ENCODE results near the gene NKIRAS2.

The NKIRAS2 gene

DNA sequence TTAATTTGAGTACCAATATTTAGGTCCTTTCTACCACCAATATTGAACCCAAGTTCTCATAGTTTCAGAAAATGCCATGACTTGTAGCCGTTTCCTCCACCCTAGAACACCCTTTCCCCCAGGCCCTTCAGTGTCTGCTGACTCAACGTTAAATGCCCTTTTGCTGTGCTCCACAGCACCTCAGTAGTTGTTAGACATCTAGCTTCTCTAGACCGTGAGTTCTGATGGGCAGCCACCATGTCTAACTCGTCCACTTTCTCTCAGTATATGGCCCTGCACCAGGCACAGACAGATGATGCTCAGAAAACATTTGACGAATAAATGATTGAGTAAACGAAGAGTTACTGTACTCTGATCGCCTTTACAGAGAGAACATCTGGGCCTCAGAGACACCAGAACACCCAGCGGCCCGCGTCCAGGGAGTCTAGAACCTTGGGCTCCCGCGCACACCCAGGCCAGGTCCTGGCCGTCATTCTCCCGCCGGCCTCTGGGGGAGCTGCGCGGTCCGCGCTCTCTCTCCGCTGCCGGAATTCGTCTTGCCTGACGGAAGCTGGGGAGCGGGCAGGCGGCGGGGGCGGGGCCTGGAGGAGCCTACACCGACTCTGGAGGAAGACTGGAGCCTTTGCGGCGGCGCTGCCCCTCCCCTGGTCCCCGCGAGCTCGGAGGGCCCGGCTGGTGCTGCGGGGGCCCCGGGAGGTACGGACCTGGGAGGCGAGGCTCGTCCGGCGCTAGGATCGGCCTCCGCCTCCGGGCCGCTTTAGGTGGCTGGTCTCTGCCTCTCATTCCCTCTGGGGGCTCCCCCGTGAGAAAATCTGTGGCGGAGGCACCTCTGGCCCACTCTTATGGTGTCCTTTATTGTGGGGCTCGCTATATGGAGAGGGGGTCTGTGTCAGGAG is at the start of gene NKIRAS2:
Gene NKIRAS2, plus strand, starts transcription at position 582 of the 896 bp plus-strand sequence. CDS start 1,488 bp downstream, outside the sequence.
- DNase-seq: peak; percentile 88

DNA sequence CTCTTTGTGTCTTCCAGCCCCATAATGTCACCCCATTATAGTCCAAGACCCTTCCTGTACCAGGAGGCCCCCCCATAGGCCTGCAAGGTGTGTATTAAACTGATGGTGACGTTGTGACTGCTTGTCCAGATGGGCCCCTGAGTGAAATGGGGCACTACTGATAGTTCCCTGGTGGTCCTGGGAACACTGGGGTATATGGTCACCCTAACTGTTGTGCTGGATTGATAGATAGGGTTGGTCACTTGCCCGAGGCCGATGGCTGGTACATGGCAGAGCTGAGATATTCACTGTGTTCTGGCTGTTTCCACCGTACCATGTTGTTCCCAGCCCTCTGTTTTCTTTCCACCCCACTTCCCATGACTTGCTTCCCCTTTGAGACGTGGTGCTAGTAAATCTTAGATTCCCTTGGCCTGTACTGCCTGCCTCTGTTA is 49.0 kb upstream of the NKIRAS2 start:
- no peak for DNase-seq

DNA sequence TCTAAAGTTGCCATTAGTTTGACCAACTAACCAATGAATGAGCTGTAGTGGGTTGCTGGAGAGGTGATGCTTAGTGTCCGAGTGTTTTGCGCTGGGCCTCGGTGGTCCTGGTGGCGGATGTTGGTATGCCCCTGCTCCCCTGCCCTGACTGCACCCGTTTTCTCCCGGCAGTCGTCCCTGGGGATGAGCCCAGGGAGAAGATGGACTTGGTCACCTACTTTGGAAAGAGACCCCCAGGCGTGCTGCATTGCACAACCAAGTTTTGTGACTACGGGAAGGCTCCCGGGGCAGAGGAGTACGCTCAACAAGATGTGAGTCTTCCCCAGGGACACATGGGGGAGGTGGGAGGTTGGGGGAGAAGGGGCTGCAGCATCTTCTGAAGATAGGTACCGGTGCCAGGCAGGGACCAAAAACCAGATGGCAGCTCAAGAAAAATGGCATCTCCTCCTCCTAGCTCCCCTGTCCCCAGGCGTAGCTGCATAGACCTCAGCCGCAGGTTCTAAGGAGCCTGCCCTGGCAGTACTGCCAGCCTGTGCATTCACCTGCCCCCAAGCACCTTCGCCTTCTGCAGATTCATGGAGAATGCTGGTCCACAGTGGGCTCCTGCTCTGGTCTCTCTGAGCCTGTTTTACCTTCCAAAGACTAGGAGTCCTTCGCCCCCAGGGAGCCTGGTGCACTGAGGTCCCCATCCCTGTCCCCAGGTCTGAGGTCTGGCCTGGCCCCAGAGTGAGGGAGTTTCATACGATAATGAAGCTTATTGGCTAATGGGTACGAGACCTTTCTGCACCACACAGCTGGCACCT is 48.0 kb upstream of the NKIRAS2 start:
- no peak for DNase-seq

DNA sequence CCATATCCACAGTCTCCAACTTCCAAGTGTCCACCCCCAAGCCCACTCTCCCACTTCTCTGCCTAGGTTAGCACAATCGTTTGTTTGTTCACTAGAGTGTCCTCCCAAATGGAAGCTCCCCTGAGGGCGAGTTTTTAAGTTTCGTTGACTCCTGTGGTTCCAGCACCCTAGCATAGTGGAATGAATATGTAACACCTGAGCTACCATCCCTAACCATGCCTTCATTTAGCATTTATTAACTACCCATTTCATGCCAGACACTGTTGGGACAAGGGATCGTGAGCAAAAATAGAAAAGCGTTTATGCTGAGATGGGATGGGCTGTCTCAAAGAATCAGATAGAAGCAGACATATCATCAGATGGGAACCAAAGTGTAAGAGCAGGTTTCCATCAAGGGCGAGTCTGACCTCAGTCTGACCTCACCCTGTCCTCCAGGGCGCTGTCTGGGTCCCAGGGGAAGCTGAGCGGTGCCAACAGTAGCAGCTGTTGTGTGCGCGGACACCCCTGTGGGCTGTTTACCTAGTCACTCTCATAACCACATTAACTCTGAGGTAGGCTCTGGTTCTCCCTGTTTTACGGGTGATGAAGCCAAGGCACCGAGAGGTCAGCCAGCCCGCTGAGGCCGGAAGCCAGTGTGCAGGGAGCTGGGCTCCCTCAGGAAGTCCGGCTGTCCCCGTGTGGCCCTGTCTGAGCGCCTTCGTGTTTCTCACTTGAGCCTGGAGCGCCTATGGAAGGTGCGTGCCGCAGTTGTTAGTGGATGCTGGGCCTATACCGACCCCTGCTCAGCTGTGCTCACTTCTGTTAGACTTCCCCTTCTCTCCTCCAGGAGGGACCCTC is 47.1 kb upstream of the NKIRAS2 start:
- DNase-seq: peak; percentile 47

DNA sequence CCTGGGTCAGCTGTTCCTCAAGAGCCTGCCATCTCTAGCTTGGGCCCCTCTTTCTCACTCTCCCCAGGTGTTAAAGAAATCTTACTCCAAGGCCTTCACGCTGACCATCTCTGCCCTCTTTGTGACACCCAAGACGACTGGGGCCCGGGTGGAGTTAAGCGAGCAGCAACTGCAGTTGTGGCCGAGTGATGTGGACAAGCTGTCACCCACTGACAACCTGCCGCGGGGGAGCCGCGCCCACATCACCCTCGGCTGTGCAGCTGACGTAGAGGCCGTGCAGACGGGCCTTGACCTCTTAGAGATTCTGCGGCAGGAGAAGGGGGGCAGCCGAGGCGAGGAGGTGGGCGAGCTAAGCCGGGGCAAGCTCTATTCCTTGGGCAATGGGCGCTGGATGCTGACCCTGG is 46.5 kb upstream of the NKIRAS2 start:
- DNase-seq: no peak

DNA sequence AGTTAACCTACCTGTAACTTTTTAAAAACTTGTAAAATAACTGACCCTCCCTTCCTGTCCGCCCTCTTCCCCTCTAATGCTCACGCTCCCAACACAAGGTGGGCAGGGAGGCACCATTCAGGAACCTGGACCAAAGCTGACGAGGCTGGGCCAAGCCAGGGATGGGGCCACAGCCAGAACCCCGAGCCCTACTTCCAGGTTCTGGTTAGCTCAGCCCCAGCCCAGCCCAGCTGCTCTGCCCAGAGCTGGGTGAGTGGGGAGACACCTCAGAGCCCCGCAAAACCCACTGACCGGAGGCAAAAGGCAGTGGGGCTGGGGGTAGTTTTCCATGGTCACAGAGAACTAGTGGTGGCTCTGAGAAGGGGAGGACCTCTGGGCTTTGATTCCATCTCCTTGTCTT is 45.9 kb upstream of the NKIRAS2 start:
- DNase-seq: no peak

DNA sequence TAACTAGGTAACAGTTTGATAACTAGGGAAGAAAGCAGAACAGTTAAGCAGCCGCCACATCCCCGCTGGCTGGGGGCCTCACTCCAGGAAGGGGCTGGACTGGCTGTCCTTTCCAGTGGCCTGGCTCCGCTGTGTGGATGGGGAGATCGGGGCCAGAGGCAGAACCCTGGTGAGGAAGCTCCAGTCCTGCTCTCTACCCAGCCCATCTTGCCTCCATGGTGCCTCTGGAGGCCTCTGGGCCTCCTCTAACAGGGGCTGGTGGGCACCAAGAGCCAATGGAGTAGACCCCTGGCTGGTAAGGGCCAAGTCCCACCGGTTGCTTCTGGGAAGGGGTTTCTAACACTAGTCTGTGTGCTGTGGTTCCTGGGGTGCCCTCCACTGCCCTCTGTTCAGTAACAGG is 45.2 kb upstream of the NKIRAS2 start:
- DNase-seq: no peak

DNA sequence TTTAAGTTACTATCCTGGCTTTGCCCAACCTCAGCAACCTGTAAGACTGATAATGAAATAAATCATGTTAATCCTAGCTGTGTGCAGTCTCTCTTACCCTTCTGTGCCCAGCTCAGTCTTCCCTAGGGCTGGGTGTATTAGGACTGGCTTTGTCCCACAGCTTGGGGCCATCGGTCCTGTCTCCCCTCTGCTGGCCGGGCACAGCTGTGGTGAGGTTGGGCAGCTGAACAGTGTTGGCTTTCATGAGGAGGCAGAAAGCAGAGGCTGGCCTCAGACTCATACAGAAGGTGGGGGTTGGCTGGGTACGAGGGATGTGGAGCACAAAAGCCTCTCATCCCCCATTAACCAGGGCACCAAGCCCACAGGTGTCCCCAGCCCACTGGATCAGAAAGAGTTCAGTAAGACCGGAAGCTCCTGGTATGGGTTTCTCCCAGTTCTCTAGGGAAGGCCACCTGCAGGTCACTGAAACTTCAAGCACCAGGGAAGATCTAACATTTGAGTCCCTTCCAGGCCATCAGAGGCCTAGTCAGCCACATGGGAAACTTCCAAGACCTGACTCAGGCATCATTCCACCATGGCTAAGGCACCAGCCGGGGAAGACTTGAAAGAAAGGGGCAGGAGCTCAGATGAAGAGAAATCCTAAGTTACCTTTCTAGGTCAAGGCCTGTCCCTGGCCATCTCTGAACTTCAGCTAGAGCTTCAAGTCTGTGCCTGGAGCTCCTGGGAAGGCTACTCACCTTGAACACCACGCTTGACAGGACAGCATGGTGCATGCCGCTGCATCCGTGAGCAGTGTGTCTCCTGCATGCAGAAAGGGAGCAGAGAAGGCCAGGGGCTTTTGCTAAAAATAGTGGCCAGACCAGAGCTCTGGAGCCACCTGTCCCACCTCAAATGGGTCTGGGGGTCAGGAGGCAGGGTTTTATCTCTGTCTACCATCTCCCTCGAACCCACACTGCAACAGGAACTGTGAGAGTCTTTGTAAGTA is 44.5 kb upstream of the NKIRAS2 start:
- no peak for DNase-seq

DNA sequence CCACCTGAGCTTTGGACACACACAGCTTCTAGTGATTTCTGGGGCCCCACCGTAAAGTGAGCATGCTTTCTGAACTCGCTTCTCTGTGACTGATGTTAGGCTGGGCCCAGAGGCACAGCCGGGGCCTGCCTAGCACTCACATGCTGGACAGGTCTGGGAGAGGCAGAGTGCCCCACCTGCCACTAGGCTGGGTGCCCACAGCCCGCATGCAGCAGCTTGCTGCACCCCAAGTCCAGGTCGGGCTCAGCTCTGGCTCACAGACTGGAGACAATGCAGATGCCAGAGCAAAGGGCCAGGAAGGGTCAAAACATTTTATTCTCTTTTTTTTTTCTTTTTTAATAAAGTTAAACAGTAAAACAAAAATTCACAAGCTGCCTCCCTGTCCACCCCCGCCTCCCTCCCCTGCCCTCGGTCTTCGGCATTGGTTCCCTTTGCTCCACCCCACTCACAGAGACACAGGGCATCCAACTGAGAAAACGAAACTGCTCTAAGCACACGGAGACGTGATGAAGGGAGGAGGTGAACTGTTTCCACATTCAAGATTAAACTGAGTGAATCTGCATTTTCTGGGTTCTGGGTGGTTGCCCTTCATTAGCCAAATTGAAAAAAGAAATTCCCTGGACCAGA is 43.6 kb upstream of the NKIRAS2 start:
- DNase-seq: no peak

DNA sequence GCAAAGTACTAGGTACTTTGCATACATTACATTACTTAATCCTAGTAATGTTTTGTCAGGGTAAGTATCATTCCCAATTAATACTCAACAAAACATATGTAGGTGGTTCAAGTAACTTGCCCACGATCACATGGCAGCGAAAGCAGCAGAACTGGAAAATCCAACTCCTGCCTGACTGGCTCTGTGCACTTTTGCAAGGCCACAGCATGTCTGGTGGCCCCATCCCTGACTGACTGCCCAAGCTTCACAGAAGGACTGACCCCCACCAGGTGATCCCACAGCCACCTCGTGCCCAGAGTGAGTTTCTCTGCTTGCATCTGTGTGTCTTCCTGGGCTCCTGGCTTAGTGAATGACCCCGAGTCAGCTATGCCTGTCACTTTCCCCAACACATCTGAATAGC is 41.9 kb upstream of the NKIRAS2 start:
- no peak for DNase-seq

DNA sequence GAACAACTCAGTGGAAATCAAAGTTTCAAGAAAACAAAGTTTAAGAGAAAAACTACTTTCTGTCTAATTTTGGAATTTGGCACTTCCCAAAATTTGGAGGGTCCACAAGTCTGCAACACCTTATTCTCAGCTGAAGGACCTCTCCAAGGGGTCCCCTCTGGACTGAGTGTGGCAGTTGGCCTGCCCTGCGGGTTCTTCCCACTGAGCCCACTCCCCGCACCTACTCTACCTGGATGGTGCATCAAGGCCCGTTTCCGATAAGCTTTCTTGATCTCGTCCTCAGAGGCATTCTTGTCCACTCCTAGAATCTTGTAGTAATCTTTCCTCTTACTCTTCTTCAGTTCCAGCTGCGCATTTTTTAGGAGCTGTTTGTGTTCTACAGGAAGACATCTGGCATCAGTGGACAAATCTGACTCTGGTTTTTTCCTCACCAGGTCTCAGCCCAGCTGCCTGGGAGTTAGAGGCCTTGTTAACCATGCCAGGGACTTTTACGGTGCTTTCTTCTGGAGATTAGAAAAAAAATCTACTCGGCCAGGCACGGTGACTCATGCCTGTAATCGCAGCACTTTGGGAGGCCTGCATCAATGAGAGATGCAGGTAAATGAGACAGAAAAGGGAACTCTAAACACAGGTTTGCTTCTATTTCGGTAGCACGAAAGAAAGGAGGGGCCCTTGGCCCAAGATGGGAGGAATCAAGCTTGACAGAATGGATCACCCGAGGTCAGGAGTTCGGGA is 37.7 kb upstream of the NKIRAS2 start:
- DNase-seq: no peak

DNA sequence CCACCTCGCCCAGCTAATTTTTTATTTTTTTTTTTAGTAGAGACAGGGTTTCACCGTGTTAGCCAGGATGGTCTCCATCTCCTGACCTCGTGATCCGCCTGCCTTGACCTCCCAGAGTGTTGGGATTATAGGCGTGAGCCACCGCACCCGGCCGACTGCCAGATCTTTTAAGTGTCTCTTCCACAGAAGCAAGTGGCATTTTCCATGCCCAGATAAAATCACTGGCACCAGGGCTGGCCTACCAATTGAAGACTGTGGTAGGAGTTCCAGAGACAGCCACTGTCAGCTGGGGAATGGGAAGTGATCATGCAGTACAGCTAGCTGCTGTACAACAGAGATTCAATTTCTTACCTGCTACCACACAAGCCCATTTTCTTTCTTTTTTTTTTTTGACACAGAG is 35.4 kb upstream of the NKIRAS2 start:
- no peak for DNase-seq

DNA sequence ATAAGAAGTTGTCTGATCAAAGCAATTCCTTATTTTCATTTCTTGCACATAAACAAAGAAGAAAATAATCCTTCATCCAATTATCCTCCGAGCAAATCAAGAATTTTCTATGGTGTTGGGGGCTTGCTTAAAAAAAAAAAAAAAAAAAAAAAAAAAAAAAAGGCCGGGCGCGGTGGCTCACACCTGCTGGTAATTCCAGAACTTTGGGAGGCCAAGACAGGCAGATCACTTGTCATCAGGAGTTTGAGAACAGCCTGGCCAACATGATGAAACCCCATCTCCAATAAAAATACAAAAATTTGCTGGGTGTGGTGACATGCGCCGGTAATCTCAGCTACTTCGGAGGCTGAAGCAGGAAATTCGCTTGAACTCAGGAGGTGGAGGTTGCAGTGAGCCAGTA is 34.0 kb upstream of the NKIRAS2 start:
- DNase-seq: no peak

DNA sequence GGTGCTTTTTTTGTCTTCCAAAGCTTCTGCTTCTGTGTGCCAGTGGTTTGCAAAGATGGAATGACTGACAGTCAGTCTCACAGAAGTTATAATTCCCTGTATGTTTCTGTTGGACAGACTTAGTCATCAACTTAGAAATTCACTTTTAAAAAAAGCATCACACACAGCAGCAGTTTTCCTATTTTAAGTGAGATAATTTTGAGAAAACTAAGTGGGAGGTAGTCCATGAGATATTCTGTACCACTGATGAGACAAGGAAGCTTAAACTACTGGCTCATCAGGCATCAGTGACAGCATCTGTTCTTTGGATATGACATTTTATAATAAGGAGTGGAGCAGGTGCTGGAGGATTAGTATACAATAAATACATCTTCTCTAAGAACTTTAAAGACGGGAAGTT is 33.3 kb upstream of the NKIRAS2 start:
- DNase-seq: no peak

DNA sequence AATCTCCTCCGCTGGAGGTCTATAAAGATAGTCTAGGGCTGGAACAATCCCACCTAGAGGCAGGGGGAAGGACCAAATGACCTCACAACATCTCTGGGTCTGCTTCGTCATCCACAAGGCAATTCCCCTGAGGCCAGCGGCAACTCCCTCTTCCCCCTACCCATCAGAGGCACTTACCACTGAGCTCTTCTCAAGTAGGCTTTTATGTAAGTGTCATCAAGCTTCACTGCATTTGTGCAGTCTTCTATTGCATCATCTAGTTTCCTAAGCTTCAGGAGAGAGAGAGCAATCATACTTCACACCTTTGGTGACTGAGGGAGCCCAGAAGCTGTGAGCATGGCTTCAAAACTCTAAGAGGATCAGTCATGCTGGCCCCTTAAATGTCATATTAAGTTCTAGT is 32.2 kb upstream of the NKIRAS2 start:
- peak; percentile 11 for DNase-seq

DNA sequence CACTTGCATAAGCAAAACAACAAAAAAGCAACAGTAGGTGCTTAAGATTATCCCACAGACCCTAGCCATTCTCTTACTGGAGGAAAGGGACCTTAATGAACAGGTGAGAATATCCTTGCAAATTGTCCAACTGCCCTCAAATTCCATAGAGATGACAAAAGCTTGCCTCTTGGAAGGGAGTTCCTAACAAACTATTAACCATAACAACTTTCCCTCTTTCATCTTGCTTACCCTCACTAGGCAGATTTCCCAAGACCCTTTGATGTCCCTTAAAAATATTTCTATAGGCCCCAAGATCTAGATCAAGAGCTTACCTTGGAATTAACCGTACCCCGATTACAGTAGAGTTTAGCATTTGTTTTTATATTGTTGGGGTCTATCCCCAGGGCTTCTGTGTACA is 31.5 kb upstream of the NKIRAS2 start:
- no peak for DNase-seq

DNA sequence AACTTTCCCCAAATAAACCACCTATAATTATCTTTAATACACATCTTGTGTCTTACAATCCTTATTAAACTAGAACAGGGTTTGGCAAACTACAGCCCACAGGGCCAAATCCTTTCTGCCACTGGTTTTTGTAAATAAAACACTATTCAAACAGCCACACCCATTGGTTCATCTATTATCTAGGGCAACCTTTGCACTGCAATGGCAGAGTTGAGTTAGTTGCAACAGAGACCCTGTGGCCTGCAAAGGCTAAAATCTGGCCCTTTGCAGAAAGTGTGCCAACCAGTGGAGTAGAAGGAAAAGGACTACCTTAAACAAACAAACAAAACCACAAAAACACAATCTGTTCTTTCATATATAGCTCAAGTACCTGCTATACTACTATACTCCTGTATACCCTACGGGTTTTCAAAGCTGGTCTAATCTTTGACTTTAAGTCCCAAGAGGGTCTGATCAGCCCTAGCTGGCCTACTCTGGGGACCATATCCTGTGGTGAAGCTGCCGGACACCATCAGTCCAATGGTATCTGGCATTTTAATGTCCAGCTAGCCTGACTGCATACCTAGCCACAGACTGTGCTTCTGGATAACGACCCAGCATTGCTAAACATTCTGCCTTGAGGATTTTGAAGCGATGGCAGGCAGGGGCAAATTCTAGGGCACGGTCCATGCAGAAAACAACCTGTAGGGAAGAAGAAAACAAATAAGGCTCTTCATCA is 30.0 kb upstream of the NKIRAS2 start:
- no peak for DNase-seq

DNA sequence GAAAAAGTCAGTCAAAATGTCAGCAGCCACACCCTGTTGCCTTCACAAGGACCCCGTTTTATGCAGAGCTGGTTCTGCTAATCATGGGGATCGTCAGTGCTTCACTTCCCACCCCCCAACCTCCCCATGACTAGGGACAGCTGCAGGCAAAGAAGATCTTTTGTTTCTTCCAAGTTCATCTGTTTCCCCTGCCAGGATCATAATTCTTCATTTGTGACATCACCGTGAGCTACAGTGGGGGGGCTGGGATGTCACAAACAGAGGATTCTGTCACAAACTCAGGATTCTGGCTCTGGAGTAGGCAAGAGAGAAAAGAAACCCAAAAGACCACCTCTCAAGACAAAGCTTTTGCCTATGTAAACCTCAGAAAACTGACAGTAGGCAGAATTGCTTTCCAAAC is 27.3 kb upstream of the NKIRAS2 start:
- no peak for DNase-seq

DNA sequence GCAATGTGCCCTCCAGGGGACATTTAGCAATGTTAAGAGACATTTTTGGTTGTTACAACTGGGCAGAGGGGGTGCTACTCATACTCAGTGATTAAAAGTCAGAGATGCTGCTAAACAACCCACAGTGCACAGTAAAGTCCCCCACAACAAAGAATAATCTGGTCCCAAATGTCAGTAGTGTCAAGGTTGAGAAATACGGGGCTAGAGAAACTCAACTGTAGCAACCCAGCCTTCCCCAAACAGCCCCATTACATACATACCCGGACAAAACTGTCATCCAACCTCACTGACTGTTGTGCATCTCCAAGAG is 23.1 kb upstream of the NKIRAS2 start:
- DNase-seq: no peak

DNA sequence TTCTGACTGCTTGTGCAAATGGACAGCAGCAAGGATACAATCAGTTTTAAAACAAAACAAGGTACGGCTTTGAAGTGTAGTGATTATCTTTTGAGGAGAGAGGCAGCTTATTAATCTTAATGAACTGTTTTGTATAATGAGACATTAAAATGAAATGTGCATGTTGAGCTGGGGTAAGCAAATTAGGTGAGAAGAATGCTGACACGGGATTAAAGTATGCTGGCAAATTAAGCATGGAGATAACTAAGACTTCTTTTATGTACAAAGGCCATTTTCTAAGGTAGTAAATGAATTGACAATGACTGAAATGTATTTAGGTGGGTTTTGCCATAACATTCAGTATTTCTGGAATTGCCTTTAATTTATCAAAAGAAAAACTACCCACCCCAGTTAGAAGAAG is 21.4 kb upstream of the NKIRAS2 start:
- DNase-seq: no peak

Data from NCI-H510A (cell line).